IgD-negative memory B cell (primary cell): ENCODE results near the gene IGFL1. TPM values are rescaled to one million over a fixed set of nuclear protein-coding genes. Genes with fewer than 3 reads are reported as not detected.
"Not testable (repeated sequence)": the region's sequence is repeated elsewhere in the genome, so short reads cannot be mapped to it uniquely, and the experiment has no call there.

Experiments used
- H3K27ac Mint-ChIP-seq, 3 donors: one replicate each; pipeline ENCODE4 v1.8.0; 2020 to 2022; ENCODE audit warnings: mild to moderate bottlenecking in 3 of 3, mixed read lengths in 3 of 3, moderate library complexity in 1 of 3
- H3K27me3 Mint-ChIP-seq: one replicate; pipeline ENCODE4 v1.8.0; 2021; ENCODE audit warnings: mixed read lengths
- H3K36me3 Mint-ChIP-seq: one replicate; pipeline ENCODE4 v1.8.0; 2020; ENCODE audit warnings: mild to moderate bottlenecking, mixed read lengths
- H3K4me1 Mint-ChIP-seq, 3 donors: one replicate each; pipeline ENCODE4 v1.8.0; 2020 to 2022; ENCODE audit warnings: mixed read lengths in 3 of 3, mild to moderate bottlenecking in 1 of 3
- H3K4me3 Mint-ChIP-seq, 4 donors: one replicate each; pipeline ENCODE4 v1.8.0; 2020 to 2022; ENCODE audit warnings: mild to moderate bottlenecking in 4 of 4, mixed read lengths in 4 of 4, moderate library complexity in 3 of 4
- H3K9me3 Mint-ChIP-seq, 3 donors: one replicate each; pipeline ENCODE4 v1.8.0; 2020 to 2021; ENCODE audit warnings: mixed read lengths in 3 of 3, mild to moderate bottlenecking in 1 of 3
- polyA plus RNA-seq: library from polyadenylated mRNA; unstranded; fragments of 300-500 nt; fragmentation: Illumina TruSeq; gene quantifications from one replicate; pipeline ENCODE4 v1.2.3, GENCODE V29; 2021

IGFL1 gene
- polyA plus RNA-seq, 1 donor from 2014 or later = not detected

DNA sequence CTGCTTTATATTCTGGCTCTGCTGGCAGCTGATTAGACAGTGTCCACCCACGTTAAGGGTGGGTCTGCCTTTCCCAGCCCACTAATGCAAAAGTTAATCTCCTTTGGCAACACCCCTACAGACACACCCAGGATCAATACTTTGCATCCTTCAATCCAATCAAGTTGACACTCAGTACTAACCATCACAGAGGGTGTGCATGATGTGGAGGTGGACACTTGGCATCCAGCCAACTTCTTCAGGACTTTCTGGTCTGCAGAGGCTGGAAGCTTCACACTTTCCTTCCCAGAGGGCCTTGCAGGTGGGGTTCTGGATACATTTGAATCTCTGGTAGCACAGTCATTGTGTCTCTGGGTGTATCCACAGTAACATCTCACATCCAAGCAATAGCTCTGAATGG is 18.9 kb upstream of the IGFL1 start:
- Mint-ChIP-seq H3K27ac (no peak overlapping the region), H3K36me3 (no peaks in the 10 kb centered on the region), H3K4me1 (no peaks in the 10 kb centered on the region), H3K27me3 (peaks cover 26% of the 10 kb centered on the region), H3K9me3 (peaks cover 0 to 2% (median 0%) of the 10 kb centered on the region in 3 donors), H3K4me3 (no peak overlapping the region)

DNA sequence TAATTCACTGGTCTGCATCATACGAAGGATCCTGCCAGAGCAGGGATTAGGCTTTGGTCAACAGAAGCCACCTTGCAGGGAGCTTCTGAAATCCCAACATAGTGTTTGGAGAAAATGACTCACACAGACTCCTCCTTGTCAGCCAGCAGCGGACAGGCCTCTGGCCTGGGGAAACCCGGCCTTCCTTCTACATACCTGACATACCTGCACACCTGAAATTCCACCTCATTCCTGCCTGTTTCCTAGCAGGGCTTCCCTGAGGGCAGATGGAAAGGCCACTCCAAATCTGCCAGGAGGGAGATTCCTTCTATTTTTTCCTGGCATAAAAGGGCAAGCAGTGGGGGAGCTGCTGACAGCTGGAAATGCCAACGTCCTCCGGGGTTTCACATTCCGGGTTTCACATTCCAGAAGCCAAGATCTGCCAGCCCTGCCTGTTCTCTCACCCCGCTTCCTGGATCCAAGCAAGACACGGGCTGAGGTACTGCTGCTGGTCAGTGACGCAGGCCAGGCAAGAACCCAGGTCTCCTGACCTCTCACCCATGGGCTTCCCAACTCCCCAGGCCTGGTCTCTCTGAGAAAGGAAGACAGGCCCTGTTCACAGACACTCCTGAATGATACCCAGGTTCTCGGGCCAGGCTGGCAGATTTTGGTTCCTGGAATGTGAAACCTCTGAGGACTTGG is 18.2 kb upstream of the IGFL1 start:
- Mint-ChIP-seq H3K4me1 (no peaks in the 10 kb centered on the region), H3K9me3 (peaks cover 0 to 5% (median under 1%) of the 10 kb centered on the region in 3 donors), H3K36me3 (no peaks in the 10 kb centered on the region), H3K27me3 (peaks cover 27% of the 10 kb centered on the region), H3K27ac (no peak overlapping the region), H3K4me3 (peak overlapping the region in 1 of 4 donors; percentile 28)

DNA sequence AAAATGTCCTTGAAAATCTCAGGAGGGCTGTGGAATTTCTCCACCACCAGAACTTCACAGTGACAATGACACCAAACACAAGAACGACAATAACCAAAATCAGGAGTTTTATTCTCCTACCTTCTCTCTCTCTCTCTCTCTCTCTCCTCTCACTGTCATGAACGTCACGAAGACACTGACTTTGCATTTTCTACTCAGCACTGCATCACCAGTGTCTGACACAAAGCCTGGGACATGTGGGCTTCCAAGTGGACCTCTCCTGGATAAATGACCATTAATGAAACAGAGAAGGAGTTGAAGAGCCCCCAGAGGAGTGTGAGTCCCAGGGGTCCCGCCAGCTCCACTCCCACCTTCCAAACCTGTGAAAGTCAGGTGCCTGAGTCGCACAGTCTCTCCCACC is 16.9 kb upstream of the IGFL1 start:
- H3K9me3 Mint-ChIP-seq, H3K27ac Mint-ChIP-seq, H3K4me3 Mint-ChIP-seq, H3K4me1 Mint-ChIP-seq, H3K36me3 Mint-ChIP-seq: not testable (repeated sequence)
- H3K27me3 Mint-ChIP-seq = peaks cover 24% of the 10 kb centered on the region

DNA sequence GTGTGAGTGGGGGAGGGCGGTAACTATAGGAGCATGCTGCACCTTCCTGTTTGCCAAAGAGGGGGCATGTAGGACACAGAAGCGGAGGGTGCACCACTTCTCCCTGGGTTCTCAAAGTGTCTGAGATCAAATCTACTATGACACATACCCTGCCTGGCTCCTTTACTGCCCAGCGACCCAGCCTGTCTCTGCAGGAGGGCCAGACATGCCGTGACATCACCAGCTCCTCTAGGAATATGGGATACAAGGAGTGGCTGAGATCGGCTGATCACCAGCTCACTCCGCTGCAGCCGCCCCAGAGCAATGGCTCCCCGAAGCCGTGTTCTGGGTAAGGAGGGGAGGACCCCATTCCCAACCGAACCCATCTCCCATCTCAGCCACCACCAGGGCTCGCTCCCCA is 16.4 kb upstream of the IGFL1 start:
- Mint-ChIP-seq H3K27ac (no peak overlapping the region), H3K27me3 (peaks cover 27% of the 10 kb centered on the region), H3K36me3 (no peaks in the 10 kb centered on the region), H3K4me1 (peaks cover 0 to 3% (median 0%) of the 10 kb centered on the region in 3 donors), H3K9me3 (peaks cover 0 to 3% (median 1%) of the 10 kb centered on the region in 3 donors), H3K4me3 (no peak overlapping the region)

DNA sequence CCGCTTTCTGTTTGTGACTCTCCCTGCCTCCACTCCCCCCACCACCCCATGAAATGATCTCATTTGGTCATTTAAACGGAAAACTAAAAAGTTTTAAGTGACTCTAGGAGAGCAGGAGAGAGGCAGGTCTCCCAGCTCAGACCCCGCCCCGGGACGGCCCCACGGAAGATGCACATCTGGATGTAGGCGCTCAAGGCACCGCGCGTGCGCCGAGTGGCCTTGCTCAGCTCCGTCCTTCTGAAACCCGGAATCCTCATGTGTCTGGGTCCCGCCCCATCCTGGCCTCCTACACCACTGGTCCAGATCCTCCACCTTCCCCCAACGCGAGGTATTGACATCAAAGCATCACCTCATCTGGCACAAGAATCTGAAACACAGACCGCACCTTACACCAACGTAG is 15.7 kb upstream of the IGFL1 start:
- Mint-ChIP-seq H3K4me1 (peaks cover 0 to 3% (median 0%) of the 10 kb centered on the region in 3 donors), H3K27ac (no peak overlapping the region), H3K9me3 (peaks cover 0 to 3% (median 1%) of the 10 kb centered on the region in 3 donors), H3K4me3 (no peak overlapping the region), H3K36me3 (no peaks in the 10 kb centered on the region), H3K27me3 (peaks cover 22% of the 10 kb centered on the region)

DNA sequence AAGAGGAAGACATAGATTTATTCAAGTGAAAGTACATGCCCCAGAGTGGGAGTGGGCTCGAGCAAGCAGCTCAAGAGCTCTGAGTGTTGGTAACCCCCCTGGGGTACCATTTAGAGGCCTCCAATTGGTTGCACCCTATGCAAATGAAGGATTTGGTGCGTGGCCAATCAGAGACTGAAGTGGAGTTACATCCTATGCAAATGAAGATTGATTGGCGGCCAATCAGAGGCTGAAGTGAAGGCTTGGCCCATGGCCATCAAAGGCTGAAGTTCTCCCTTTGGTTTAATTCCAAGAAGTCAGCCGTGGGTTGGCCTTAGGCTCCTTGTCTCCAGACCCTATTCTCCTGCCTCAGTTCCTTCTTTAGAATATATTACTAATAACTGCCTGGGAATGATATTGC is 12.9 kb upstream of the IGFL1 start:
- Mint-ChIP-seq H3K27me3 (peaks cover 19% of the 10 kb centered on the region), H3K4me1 (peaks cover 0 to 3% (median 0%) of the 10 kb centered on the region in 3 donors), H3K9me3 (peaks cover 0 to 3% (median 1%) of the 10 kb centered on the region in 3 donors), H3K4me3 (no peak overlapping the region), H3K36me3 (no peaks in the 10 kb centered on the region), H3K27ac (no peak overlapping the region)

DNA sequence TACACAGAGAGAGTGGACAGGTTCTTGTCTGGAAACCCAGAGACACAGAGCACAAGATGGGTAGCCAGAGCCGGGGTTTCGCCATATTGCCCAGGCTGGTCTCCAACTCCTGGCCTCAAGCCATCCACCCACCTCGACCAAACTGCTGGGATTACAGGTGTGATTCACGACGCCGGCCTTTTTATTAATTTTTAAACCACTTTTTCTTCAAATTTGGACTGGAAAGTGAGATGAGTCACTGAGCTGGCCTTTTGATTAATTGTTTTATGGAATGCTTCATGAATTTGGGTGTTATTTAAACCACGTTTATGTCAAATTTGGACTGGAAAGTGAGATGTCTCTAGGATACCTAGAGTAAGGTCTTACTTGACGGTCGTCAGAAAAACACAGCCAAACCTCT is 12.1 kb upstream of the IGFL1 start:
- Mint-ChIP-seq H3K36me3 (no peaks in the 10 kb centered on the region), H3K4me1 (peaks cover 0 to 3% (median 0%) of the 10 kb centered on the region in 3 donors), H3K27me3 (peaks cover 15% of the 10 kb centered on the region), H3K27ac (no peak overlapping the region), H3K9me3 (peaks cover 0 to 3% (median 1%) of the 10 kb centered on the region in 3 donors), H3K4me3 (no peak overlapping the region)

DNA sequence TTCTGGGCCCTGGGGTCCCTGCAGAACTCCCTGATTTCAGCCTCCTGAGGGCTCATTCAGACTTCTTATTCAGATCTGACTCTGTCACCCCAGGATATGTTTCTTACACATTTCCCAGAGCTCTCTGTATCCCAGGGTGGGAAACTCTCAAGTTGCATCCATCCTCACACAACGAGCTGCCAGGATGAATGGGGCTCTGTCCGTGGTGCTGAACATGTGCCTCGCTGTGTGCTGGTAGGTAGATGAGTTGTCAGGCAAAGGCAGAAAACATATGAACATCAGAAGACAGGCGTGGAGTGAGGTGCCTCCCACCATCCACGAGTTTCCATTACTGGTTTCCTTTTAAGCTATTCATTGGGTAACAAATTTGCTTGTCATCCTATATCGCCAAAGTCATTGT is 11.4 kb upstream of the IGFL1 start:
- peaks cover 0 to 3% (median 1%) of the 10 kb centered on the region in 3 donors for H3K9me3 Mint-ChIP-seq
- H3K27me3 Mint-ChIP-seq = peaks cover 10% of the 10 kb centered on the region
- H3K4me1 Mint-ChIP-seq = peaks cover 0 to 3% (median 0%) of the 10 kb centered on the region in 3 donors
- no peaks in the 10 kb centered on the region for H3K36me3 Mint-ChIP-seq
- no peak overlapping the region for H3K4me3 Mint-ChIP-seq
- no peak overlapping the region for H3K27ac Mint-ChIP-seq

DNA sequence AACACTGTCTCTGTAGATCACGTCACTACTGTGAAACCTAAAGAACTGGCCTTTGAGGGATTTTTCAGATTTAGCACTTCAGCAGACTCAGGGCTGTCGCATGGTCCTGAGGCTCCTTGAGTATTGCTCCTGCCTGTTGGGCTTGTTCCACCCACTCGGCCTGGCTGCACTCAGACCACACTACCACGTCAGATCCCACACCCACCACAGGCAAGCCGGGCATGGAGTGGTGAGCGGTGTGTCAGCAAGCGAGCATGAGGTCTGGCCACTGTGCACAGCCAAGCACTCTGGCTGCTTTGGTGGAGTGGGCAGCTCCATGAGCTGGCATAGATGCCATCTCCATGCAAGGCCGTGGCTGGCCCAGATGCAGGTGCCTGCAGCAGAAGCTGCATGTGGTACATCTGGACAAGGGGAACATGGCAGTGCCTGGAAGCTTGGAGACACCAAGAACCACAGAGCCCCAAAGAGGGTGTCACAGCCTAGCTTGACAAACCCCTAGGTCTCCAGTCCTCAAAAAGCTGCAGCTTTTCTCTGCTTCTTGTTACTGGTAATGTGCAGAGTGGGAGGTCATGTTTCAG is 9.4 kb upstream of the IGFL1 start:
- Mint-ChIP-seq H3K9me3 (peaks cover 0 to 3% (median 1%) of the 10 kb centered on the region in 3 donors), H3K36me3 (no peaks in the 10 kb centered on the region), H3K27me3 (peaks cover 10% of the 10 kb centered on the region), H3K4me3 (no peak overlapping the region), H3K4me1 (peaks cover 0 to 3% (median 0%) of the 10 kb centered on the region in 3 donors), H3K27ac (no peak overlapping the region)

DNA sequence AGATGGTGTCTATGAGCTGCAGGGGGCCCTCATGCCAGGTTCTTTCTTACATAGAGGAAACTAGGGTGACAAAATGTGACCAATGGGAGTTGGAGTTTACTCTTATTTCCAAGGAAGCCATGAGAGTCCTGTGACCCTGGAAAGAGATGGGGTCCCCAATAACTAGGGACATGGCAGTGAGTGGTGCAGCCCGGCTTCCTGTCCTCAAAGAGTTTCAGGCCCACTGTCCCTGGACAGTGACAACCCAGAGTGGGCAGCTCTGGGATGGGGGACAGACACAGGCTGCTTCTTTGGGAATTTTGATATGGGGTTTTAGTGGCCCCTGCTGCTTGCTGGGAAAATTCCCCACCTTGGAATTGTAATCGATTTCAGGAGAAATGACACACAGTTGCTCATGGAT is 8.4 kb upstream of the IGFL1 start:
- no peaks in the 10 kb centered on the region for H3K36me3 Mint-ChIP-seq
- H3K4me1 Mint-ChIP-seq = peaks cover 0 to 3% (median 0%) of the 10 kb centered on the region in 3 donors
- H3K9me3 Mint-ChIP-seq = peaks cover 0 to 2% (median 1%) of the 10 kb centered on the region in 3 donors

DNA sequence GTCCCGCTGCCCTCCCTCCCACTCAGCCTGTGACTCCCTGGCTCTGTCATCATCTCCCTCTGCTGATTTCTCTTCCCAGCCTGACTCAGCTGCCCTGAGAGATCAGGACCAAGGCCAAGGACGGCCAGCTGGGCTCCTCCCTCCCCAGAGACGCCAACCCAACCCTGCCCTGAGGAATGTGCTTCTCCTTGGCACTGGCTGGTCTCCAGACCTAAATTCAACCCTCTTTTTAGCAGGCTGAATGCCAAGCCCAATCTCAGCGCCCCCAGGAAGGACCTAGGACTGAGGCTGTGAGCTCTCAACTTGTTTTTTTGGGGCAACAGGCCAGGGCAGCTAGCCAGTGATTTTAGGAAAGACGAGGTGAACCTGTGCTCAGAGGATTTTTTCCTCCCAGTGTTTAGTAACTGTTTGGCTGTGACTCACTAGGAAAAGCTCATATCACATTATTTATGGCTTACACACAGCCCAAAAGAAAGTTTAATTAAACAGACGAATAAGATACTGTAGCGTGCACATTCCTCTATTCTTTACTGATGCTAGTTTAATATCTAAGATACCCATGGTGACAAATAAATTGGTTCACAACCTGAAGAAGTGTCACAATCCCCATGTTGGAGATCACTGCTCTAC is 7.4 kb upstream of the IGFL1 start:
- Mint-ChIP-seq H3K4me1 (peaks cover 0 to 2% (median 0%) of the 10 kb centered on the region in 3 donors), H3K27ac (no peak overlapping the region), H3K4me3 (no peak overlapping the region), H3K27me3 (peaks cover 12% of the 10 kb centered on the region), H3K36me3 (no peaks in the 10 kb centered on the region), H3K9me3 (no peaks in the 10 kb centered on the region)

More for the DNA sequence above, 8.4 kb upstream of the IGFL1 start:
- H3K27ac Mint-ChIP-seq = no peak overlapping the region
- no peak overlapping the region for H3K4me3 Mint-ChIP-seq
- peaks cover 12% of the 10 kb centered on the region for H3K27me3 Mint-ChIP-seq

DNA sequence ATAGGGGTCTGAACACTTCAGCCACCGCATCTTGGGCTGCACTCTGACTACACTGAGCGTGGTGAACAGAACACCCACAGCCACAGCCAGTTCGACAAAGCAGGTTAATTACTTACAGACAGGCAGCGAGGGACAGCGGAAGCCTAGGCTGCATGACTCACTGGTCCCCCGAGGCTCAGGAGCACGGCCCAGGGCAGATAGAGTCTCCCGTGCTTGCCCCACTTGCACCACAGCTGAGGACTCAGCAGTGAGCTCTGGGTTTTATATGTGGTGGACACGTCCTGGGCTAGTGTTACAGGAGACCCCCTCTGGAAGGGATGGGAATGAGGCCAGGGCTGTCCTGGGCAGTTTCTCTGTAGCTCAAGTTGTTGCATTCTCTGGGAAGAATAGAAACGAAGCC is 5.8 kb upstream of the IGFL1 start:
- H3K27me3 Mint-ChIP-seq, H3K9me3 Mint-ChIP-seq, H3K4me1 Mint-ChIP-seq, H3K4me3 Mint-ChIP-seq, H3K36me3 Mint-ChIP-seq, H3K27ac Mint-ChIP-seq: not testable (repeated sequence)

DNA sequence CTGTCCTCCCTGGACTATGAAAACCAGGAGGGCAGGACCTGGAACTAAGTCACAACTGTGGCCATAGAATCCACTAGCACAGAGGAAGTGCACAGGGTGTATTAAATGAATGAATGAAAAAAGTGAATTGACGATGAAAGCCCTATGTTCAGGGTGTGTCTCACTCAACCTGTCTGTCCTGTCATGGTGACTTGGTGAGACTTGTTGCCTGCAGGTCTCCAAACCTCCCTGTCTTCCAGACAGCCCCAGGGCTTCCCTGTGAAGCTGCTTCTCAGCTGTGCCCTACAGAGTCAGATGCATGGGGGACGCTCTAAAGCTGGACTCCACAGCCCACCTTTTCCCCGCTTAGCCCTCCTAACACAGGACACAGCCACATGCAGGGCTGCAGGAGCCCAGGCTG is 4.8 kb upstream of the IGFL1 start:
- H3K9me3 Mint-ChIP-seq = no peaks in the 10 kb centered on the region
- H3K4me1 Mint-ChIP-seq = no peaks in the 10 kb centered on the region
- H3K36me3 Mint-ChIP-seq = no peaks in the 10 kb centered on the region
- no peak overlapping the region for H3K27ac Mint-ChIP-seq
- H3K27me3 Mint-ChIP-seq = peaks cover 9% of the 10 kb centered on the region
- H3K4me3 Mint-ChIP-seq = no peak overlapping the region

DNA sequence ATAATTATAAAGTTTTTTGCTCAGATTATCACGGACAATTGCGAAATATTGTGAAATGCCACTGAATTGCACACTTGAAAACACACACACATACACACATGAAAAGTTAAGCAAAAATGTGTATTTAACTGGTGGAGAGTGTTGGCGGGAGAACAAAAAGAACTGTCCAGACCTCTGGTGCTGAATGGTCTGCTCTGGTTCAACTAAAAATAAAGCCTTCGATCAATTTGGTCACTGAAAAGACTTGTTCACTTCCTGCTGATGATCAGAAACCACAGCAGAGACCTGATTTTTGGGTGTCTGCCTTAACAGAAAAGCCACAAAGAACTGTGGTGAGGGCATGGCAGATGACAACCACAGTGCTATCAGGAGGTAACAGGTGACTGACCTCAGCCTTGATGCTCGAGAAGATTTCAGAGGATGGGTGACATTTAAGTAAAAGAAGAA is 4.0 kb upstream of the IGFL1 start:
- Mint-ChIP-seq H3K27me3 (peaks cover 9% of the 10 kb centered on the region), H3K27ac (no peak overlapping the region), H3K36me3 (no peaks in the 10 kb centered on the region), H3K4me3 (no peak overlapping the region), H3K9me3 (no peaks in the 10 kb centered on the region), H3K4me1 (no peaks in the 10 kb centered on the region)

DNA sequence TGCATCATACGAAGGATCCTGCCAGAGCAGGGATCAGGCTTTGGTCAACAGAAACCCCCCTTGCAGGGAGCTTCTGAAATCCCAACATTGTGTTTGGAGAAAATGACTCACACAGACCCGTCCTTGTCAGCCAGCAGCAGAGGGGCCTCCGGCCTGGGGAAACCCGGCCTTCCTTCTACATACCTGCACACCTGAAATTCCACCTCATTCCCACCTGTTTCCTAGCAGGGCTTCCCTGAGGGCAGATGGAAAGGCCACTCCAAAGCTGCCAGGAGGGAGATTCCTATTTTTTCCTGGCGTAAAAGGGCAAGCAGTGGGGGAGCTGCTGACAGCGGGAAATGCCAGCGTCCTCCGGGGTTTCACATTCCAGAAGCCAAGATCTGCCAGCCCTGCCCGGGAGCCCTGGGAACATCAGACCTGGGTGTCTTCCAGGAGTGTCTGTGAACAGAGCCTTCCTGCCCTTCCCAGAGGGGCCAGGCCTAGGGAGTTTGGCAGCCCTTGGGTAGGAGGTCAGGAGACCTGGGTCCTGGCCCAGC is 3.0 kb upstream of the IGFL1 start:
- Mint-ChIP-seq H3K27me3 (peaks cover 9% of the 10 kb centered on the region), H3K36me3 (no peaks in the 10 kb centered on the region), H3K4me1 (no peaks in the 10 kb centered on the region), H3K9me3 (no peaks in the 10 kb centered on the region), H3K4me3 (no peak overlapping the region), H3K27ac (no peak overlapping the region)
